ENCODE measurements around the gene TRAPPC10.
A peak's percentile ranks its signal among the peaks of the same experiment; 100 is the strongest.

The TRAPPC10 gene

DNA sequence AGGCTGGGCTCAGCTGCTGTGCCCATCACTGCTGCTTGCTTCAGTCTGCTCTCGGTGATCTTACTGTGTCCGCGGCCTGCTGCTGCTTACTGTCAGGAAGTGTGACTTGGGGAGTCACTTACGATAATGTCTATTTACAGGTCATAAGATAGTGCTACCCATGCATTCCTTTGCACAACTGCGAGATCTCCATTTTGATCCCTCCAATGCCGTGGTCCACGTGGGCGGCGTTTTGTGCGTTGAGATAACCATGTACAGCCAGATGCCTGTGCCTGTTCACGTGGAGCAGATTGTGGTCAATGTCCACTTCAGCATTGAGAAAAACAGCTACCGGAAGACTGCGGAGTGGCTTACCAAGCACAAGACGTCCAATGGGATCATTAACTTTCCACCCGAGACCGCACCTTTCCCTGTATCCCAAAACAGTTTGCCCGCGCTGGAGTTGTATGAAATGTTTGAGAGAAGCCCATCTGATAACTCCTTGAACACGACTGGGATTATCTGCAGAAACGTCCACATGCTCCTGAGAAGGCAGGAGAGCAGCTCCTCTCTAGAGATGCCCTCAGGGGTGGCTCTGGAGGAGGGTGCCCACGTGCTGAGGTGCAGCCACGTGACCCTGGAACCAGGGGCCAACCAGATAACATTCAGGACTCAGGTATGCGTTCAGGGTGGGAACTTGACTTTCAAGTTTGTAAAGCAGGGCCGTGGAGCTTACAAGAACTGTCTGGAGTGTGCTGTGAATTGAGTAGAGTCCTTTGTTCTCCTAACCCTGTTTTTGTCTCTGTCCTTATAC, 70.7 kb downstream of the TRAPPC10 start:
- no peak overlapping the region for H3K4me3 ChIP-seq (ENCODE audit: low read length)
- no peak overlapping the region for H3K9ac ChIP-seq (ENCODE audit: low read length)
- peaks cover 6% of the 10 kb centered on the region for H3K36me3 ChIP-seq (ENCODE audit: control insufficient read depth, insufficient read depth, low read length)
- no peaks in the 10 kb centered on the region for H3K9me3 ChIP-seq (ENCODE audit: control insufficient read depth, low read length)
- H3K27me3 ChIP-seq (ENCODE audit: control insufficient read depth, insufficient read depth, low read length) = no peaks in the 10 kb centered on the region
- peaks cover 24% of the 10 kb centered on the region for H3K4me1 ChIP-seq (ENCODE audit: control insufficient read depth, insufficient read depth, low read length)

GRCh38 chr21:44083631-44084291, 71.7 kb downstream of the TRAPPC10 start:
- peak overlapping the region; percentile 30 for H3K9ac ChIP-seq (ENCODE audit: low read length)
- no peak overlapping the region for H3K4me3 ChIP-seq (ENCODE audit: low read length)
- no peaks in the 10 kb centered on the region for H3K9me3 ChIP-seq (ENCODE audit: control insufficient read depth, low read length)
- no peaks in the 10 kb centered on the region for H3K27me3 ChIP-seq (ENCODE audit: control insufficient read depth, insufficient read depth, low read length)
- H3K4me1 ChIP-seq (ENCODE audit: control insufficient read depth, insufficient read depth, low read length) = peaks cover 24% of the 10 kb centered on the region
- peaks cover 6% of the 10 kb centered on the region for H3K36me3 ChIP-seq (ENCODE audit: control insufficient read depth, insufficient read depth, low read length)

- H3K9ac ChIP-seq (ENCODE audit: low read length) = no peak overlapping the region
- H3K36me3 ChIP-seq (ENCODE audit: control insufficient read depth, insufficient read depth, low read length) = peaks cover 10% of the 10 kb centered on the region
- H3K4me1 ChIP-seq (ENCODE audit: control insufficient read depth, insufficient read depth, low read length) = peaks cover 24% of the 10 kb centered on the region
- no peaks in the 10 kb centered on the region for H3K9me3 ChIP-seq (ENCODE audit: control insufficient read depth, low read length)
- no peak overlapping the region for H3K4me3 ChIP-seq (ENCODE audit: low read length)
- no peaks in the 10 kb centered on the region for H3K27me3 ChIP-seq (ENCODE audit: control insufficient read depth, insufficient read depth, low read length)
Observed at GRCh38 chr21:44084496-44085241, 72.6 kb downstream of the TRAPPC10 start.

DNA sequence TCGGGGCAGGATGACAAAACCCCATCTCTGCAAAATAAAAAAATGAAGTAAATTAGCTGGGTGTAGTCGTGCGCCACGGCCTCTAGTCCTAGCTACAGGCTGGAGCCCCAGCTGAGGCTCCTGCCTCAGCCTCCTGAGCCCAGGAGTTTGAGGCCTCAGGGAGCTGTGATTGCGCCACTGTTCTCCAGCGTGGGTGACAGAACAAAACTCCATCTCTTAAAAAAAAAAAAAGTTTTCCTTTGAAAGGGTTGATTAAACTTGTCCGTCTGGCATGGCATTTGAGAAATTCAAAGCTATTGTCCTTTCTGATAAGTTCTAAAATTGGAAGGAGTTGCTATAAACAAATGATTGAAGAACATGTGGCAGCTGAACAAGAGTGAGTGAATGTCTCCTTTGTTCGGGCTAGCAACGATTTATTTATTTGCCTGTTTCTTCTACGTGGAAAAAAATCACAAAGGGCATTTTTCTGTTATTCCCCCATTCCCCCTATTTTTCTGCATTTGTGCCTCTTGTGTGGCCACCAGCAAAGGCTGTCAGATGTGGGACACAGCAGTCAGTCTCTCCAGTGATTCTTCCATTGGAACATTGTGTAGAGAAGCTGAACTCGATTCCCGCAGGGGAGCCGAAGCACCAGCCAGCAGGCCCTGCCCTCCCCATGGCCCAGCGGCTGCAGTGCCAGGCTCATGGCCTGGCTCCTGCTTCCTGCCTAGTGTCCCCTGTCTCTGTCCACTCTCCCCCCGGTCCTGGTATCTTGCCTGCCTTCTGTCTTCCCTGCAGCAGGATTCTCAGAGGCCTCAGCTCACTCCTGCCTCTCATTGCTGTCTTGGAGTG, 73.6 kb downstream of the TRAPPC10 start:
- Histone ChIP-seq H3K9me3 (ENCODE audit: control insufficient read depth, low read length) (no peaks in the 10 kb centered on the region), H3K9ac (ENCODE audit: low read length) (peak overlapping the region; percentile 38), H3K4me1 (ENCODE audit: control insufficient read depth, insufficient read depth, low read length) (peaks cover 24% of the 10 kb centered on the region), H3K4me3 (ENCODE audit: low read length) (no peak overlapping the region), H3K36me3 (ENCODE audit: control insufficient read depth, insufficient read depth, low read length) (peaks cover 18% of the 10 kb centered on the region), H3K27me3 (ENCODE audit: control insufficient read depth, insufficient read depth, low read length) (no peaks in the 10 kb centered on the region)

DNA sequence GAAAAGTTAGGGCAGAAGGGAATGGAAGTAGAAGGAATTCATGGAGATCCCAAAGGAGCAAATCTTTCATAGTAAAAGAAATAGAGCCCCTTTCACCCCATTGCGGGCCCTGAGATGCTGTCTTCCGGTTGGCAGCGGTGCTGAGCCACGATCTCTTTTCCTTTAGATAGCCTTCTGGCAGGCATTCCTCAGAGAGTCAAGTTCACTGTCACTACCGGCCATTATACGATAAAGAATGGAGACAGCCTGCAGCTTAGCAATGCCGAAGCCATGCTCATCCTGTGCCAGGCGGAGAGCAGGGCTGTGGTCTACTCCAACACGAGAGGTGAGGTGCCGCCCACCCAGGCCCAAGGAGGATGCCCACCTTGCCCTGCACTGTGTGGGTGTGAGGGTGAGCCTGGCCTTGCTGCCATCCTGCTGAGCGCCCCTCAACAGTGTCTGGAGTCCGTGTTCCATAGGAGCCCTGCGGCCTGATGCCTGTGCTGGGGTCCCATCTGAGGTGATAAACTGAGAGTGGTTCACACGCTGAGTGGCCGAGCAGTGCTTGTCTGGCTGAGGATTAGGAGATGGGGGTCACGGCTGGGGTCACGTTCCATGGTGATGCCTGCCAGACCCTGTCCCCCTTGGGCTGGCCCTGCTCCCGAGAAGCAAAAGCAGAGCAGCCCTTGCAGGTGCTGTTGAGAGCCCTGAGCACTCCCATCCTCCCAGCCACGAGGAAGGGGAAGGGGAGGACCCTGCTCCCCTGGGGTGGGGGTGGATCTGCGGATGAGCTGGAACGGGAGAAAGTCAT, 74.7 kb downstream of the TRAPPC10 start:
- no peaks in the 10 kb centered on the region for H3K9me3 ChIP-seq (ENCODE audit: control insufficient read depth, low read length)
- H3K4me1 ChIP-seq (ENCODE audit: control insufficient read depth, insufficient read depth, low read length) = peaks cover 24% of the 10 kb centered on the region
- peaks cover 18% of the 10 kb centered on the region for H3K36me3 ChIP-seq (ENCODE audit: control insufficient read depth, insufficient read depth, low read length)
- no peaks in the 10 kb centered on the region for H3K27me3 ChIP-seq (ENCODE audit: control insufficient read depth, insufficient read depth, low read length)
- no peak overlapping the region for H3K9ac ChIP-seq (ENCODE audit: low read length)
- no peak overlapping the region for H3K4me3 ChIP-seq (ENCODE audit: low read length)

GRCh38 chr21:44087426-44088400, 75.6 kb downstream of the TRAPPC10 start:
- H3K27me3 ChIP-seq (ENCODE audit: control insufficient read depth, insufficient read depth, low read length) = no peaks in the 10 kb centered on the region
- peaks cover 24% of the 10 kb centered on the region for H3K4me1 ChIP-seq (ENCODE audit: control insufficient read depth, insufficient read depth, low read length)
- H3K9ac ChIP-seq (ENCODE audit: low read length) = no peak overlapping the region
- peaks cover 18% of the 10 kb centered on the region for H3K36me3 ChIP-seq (ENCODE audit: control insufficient read depth, insufficient read depth, low read length)
- H3K4me3 ChIP-seq (ENCODE audit: low read length) = no peak overlapping the region
- no peaks in the 10 kb centered on the region for H3K9me3 ChIP-seq (ENCODE audit: control insufficient read depth, low read length)

DNA sequence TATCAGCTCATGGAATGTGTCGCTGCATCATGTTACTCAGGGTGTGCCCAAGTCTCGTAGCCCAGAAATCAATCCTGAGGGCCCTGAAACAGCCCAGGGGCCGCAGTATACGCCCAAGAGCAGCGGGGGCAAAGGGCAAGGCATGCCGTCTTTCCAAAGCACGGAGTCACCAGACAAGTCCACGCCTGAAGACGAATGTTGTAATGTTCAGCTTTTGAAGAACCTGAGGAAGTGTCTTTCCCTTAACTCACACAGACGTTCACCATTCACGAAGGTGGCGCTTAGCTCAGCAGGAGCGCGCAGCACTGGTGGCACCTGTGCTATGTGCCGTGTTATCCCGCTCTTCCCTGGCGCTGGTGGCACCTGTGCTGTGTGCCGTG, 76.3 kb downstream of the TRAPPC10 start:
- peaks cover 18% of the 10 kb centered on the region for H3K36me3 ChIP-seq (ENCODE audit: control insufficient read depth, insufficient read depth, low read length)
- H3K4me3 ChIP-seq (ENCODE audit: low read length) = no peak overlapping the region
- no peaks in the 10 kb centered on the region for H3K9me3 ChIP-seq (ENCODE audit: control insufficient read depth, low read length)
- peaks cover 19% of the 10 kb centered on the region for H3K4me1 ChIP-seq (ENCODE audit: control insufficient read depth, insufficient read depth, low read length)
- no peaks in the 10 kb centered on the region for H3K27me3 ChIP-seq (ENCODE audit: control insufficient read depth, insufficient read depth, low read length)
- no peak overlapping the region for H3K9ac ChIP-seq (ENCODE audit: low read length)

DNA sequence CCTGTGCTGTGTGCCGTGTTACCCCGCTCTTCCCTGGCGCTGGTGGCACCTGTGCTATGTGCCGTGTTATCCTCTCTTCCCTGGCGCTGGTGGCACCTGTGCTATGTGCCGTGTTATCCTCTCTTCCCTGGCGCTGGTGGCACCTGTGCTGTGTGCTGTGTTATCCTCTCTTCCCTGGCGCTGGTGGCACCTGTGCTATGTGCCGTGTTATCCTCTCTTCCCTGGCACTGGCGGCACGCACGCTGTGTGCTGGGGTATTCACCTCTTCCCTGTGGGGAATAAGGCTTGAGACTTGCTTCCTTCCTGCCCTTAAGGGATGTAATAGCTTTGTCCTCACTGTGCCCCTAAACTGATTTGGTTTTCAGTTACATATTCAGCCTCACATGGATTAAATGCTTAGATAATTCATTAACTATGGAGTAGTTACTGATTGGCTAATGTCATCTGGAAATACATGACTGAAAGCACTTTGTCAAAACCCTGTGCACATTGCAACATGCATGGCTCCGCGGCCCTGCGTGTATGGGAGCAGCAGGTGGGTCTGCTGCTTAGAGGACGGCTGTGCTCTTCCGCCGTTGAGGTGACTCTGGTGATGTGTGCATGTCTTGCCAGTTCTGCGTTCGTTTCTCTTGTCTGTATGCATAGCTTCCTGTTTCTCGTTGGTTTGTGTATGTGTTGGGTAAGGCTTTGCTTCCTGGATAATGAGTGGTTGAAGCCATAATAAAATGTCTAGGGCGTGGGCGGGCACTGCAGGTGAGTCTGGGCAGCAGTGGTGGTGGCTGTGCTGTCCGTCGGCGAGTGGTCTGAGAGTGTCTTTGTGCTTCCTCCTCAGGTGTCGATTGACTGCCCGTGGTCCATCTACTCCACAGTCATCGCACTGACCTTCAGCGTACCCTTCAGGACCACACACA, 77.1 kb downstream of the TRAPPC10 start:
- no peaks in the 10 kb centered on the region for H3K27me3 ChIP-seq (ENCODE audit: control insufficient read depth, insufficient read depth, low read length)
- no peak overlapping the region for H3K9ac ChIP-seq (ENCODE audit: low read length)
- H3K4me1 ChIP-seq (ENCODE audit: control insufficient read depth, insufficient read depth, low read length) = peaks cover 13% of the 10 kb centered on the region
- no peak overlapping the region for H3K4me3 ChIP-seq (ENCODE audit: low read length)
- H3K9me3 ChIP-seq (ENCODE audit: control insufficient read depth, low read length) = no peaks in the 10 kb centered on the region
- peaks cover 18% of the 10 kb centered on the region for H3K36me3 ChIP-seq (ENCODE audit: control insufficient read depth, insufficient read depth, low read length)

- H3K4me1 ChIP-seq (ENCODE audit: control insufficient read depth, insufficient read depth, low read length) = peaks cover 10% of the 10 kb centered on the region
- no peaks in the 10 kb centered on the region for H3K27me3 ChIP-seq (ENCODE audit: control insufficient read depth, insufficient read depth, low read length)
- no peak overlapping the region for H3K9ac ChIP-seq (ENCODE audit: low read length)
- H3K9me3 ChIP-seq (ENCODE audit: control insufficient read depth, low read length) = no peaks in the 10 kb centered on the region
- no peak overlapping the region for H3K4me3 ChIP-seq (ENCODE audit: low read length)
- peaks cover 18% of the 10 kb centered on the region for H3K36me3 ChIP-seq (ENCODE audit: control insufficient read depth, insufficient read depth, low read length)
Observed at GRCh38 chr21:44090325-44090724, 78.2 kb downstream of the TRAPPC10 start.

GRCh38 chr21:44092211-44092610, 80.1 kb downstream of the TRAPPC10 start:
- Histone ChIP-seq H3K9me3 (ENCODE audit: control insufficient read depth, low read length) (no peaks in the 10 kb centered on the region), H3K27me3 (ENCODE audit: control insufficient read depth, insufficient read depth, low read length) (no peaks in the 10 kb centered on the region), H3K4me3 (ENCODE audit: low read length) (no peak overlapping the region), H3K36me3 (ENCODE audit: control insufficient read depth, insufficient read depth, low read length) (peaks cover 12% of the 10 kb centered on the region), H3K9ac (ENCODE audit: low read length) (no peak overlapping the region), H3K4me1 (ENCODE audit: control insufficient read depth, insufficient read depth, low read length) (no peaks in the 10 kb centered on the region)

Measured in mucosa of stomach (tissue), 1 donor.